CD4-positive, alpha-beta T cell treated with Interleukin-15 for 4 hours (primary cell): ENCODE results near the gene ZNG1C.
"Not testable (repeated sequence)": the region's sequence is repeated elsewhere in the genome, so short reads cannot be mapped to it uniquely, and the experiment has no call there.

Experiments used
- DNase-seq: peaks from one replicate; pipeline ENCODE4 v3.0.0-alpha.2; 2020; ENCODE audit warnings: low spot score

ZNG1C gene

DNA sequence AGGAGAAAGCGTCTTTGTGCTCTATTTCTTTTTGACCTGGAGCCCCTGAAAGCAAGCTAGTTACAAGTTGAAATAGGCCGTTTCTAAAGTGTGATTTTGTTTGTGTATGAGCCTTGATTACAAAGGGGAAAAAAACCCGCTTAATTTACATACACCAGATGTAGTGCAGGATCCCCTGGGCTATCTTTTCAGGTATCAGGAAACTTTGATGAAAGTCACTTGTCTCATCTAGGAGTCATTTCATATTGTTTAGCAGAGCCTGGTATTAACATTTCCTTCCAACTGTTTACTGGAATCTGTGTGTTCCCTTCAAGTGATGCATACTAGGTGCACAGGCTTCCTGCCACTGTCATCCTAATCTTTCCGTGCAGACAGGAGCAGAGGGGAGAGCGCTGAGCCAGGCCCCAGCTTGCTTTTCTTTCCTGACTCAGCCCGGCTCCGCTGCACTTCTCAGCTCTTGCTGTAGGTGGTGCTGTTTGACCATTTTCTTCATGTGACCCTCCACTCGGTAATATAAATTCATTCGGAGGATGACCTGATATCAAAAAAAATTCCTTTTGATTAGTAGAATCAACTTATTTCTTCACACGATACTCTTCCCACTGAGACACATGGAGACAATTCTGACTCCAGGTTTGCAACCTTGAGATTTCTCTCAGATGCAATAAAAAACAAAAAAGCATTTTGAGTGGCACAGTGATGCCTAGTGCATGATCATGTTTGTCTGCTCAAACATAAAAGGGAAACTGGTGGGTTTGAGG lies 100.7 kb downstream of the ZNG1C start:
- DNase-seq, result not testable (repeated sequence)

GRCh38 chr9:68343242-68343641 lies 101.5 kb downstream of the ZNG1C start:
- not testable (repeated sequence) for DNase-seq

GRCh38 chr9:68343992-68344391 lies 102.2 kb downstream of the ZNG1C start:
- not testable (repeated sequence) for DNase-seq
